ENCODE results near the gene NFE2L3. TPM values are rescaled to one million over a fixed set of nuclear protein-coding genes. Genes with fewer than 3 reads are reported as not detected.
"Not testable (repeated sequence)": the region's sequence is repeated elsewhere in the genome, so short reads cannot be mapped to it uniquely, and the experiment has no call there.

The NFE2L3 gene
- total RNA-seq, 2 donors from 2014 or later = 2.8 to 4.5 TPM

GRCh38 chr7:26171601-26172000 is 19.6 kb downstream of the NFE2L3 start:
- DNase-seq (ENCODE audit: low spot score) = no peak
- H3K9me3 ChIP-seq = no peaks in the 10 kb centered on the region
- no peaks in the 10 kb centered on the region for H3K36me3 ChIP-seq
- H3K4me3 ChIP-seq = no peak overlapping the region
- H3K27ac ChIP-seq = no peak overlapping the region
- no peak for TF ChIP-seq CTCF (IDR thresholded peaks at IDR 0.05)
- H3K27me3 ChIP-seq (replicated peaks; ENCODE audit: insufficient read depth) = no peaks in the 10 kb centered on the region
- no peaks in the 10 kb centered on the region for H3K4me1 ChIP-seq (ENCODE audit: control insufficient read depth in 1 of 2, low read depth in 2 of 2)
- no peak for ATAC-seq (ENCODE audit: insufficient number of reproducible peaks, low FRiP score, low read depth)

GRCh38 chr7:26172048-26172447 is 20.1 kb downstream of the NFE2L3 start:
- Histone ChIP-seq H3K36me3 (no peaks in the 10 kb centered on the region), H3K27me3 (replicated peaks; ENCODE audit: insufficient read depth) (no peaks in the 10 kb centered on the region), H3K4me3 (no peak overlapping the region), H3K9me3 (no peaks in the 10 kb centered on the region), H3K4me1 (ENCODE audit: control insufficient read depth in 1 of 2, low read depth in 2 of 2) (no peaks in the 10 kb centered on the region), H3K27ac (no peak overlapping the region)
- no peak for ATAC-seq (ENCODE audit: insufficient number of reproducible peaks, low FRiP score, low read depth)
- DNase-seq (ENCODE audit: low spot score) = no peak
- no peak for TF ChIP-seq CTCF (IDR thresholded peaks at IDR 0.05)

- not testable (repeated sequence) for H3K4me3 ChIP-seq; DNase-seq (ENCODE audit: low spot score); ATAC-seq (ENCODE audit: insufficient number of reproducible peaks, low FRiP score, low read depth); H3K9me3 ChIP-seq; H3K36me3 ChIP-seq; H3K4me1 ChIP-seq (ENCODE audit: control insufficient read depth in 1 of 2, low read depth in 2 of 2); H3K27me3 ChIP-seq (replicated peaks; ENCODE audit: insufficient read depth); H3K27ac ChIP-seq
These were observed 23.9 kb downstream of the NFE2L3 start for GRCh38 chr7:26175903-26176302.

GRCh38 chr7:26176696-26177095 is 24.7 kb downstream of the NFE2L3 start:
- not testable (repeated sequence) for H3K4me1 ChIP-seq (ENCODE audit: control insufficient read depth in 1 of 2, low read depth in 2 of 2); H3K27me3 ChIP-seq (replicated peaks; ENCODE audit: insufficient read depth); DNase-seq (ENCODE audit: low spot score); H3K36me3 ChIP-seq; ATAC-seq (ENCODE audit: insufficient number of reproducible peaks, low FRiP score, low read depth); H3K9me3 ChIP-seq; H3K4me3 ChIP-seq; H3K27ac ChIP-seq

- not testable (repeated sequence) for DNase-seq (ENCODE audit: low spot score); H3K27me3 ChIP-seq (replicated peaks; ENCODE audit: insufficient read depth); H3K4me1 ChIP-seq (ENCODE audit: control insufficient read depth in 1 of 2, low read depth in 2 of 2); H3K9me3 ChIP-seq; H3K36me3 ChIP-seq; H3K4me3 ChIP-seq; H3K27ac ChIP-seq; ATAC-seq (ENCODE audit: insufficient number of reproducible peaks, low FRiP score, low read depth)
These were observed 25.3 kb downstream of the NFE2L3 start for GRCh38 chr7:26177269-26177668.

GRCh38 chr7:26178272-26178960 is 26.4 kb downstream of the NFE2L3 start:
- H3K4me3 ChIP-seq = no peak overlapping the region
- no peak for DNase-seq (ENCODE audit: low spot score)
- H3K4me1 ChIP-seq (ENCODE audit: control insufficient read depth in 1 of 2, low read depth in 2 of 2) = no peaks in the 10 kb centered on the region
- ATAC-seq (ENCODE audit: insufficient number of reproducible peaks, low FRiP score, low read depth) = no peak
- H3K27me3 ChIP-seq (replicated peaks; ENCODE audit: insufficient read depth) = no peaks in the 10 kb centered on the region
- H3K36me3 ChIP-seq = no peaks in the 10 kb centered on the region
- no peaks in the 10 kb centered on the region for H3K9me3 ChIP-seq
- TF ChIP-seq CTCF (IDR thresholded peaks at IDR 0.05) = no peak
- H3K27ac ChIP-seq = no peak overlapping the region

GRCh38 chr7:26179422-26179821 is 27.4 kb downstream of the NFE2L3 start:
- Histone ChIP-seq H3K4me1 (ENCODE audit: control insufficient read depth in 1 of 2, low read depth in 2 of 2) (no peaks in the 10 kb centered on the region), H3K9me3 (no peaks in the 10 kb centered on the region), H3K36me3 (no peaks in the 10 kb centered on the region), H3K4me3 (no peak overlapping the region), H3K27me3 (replicated peaks; ENCODE audit: insufficient read depth) (no peaks in the 10 kb centered on the region), H3K27ac (no peak overlapping the region)
- no peak for TF ChIP-seq CTCF (IDR thresholded peaks at IDR 0.05)
- ATAC-seq (ENCODE audit: insufficient number of reproducible peaks, low FRiP score, low read depth) = no peak
- DNase-seq (ENCODE audit: low spot score) = no peak

All from thoracic aorta (tissue), 2 donors.